Astrocyte of the spinal cord (primary cell): ENCODE measurements around the gene ELF4.

Source experiments
- DNase-seq: peaks from one replicate; pipeline ENCODE4 v3.0.0; 2011; ENCODE audit warnings: low read depth, low spot score
- H3K4me3 ChIP-seq: 2 replicates; pipeline ENCODE4 v1.5.1; 2011; ENCODE audit warnings: low read depth, mild to moderate bottlenecking, low read length, moderate library complexity
- in situ Hi-C: cut with HindIII; loops from 2 replicates; pipeline ENCODE4 v1.10.0; 2017; ENCODE audit warnings: low sequenced_read_pairs
- TF ChIP-seq, protein P1 (sequence below): IDR thresholded peaks from 2 replicates; pipeline ENCODE4 v1.5.1; 2012; ENCODE audit warnings: low read depth, mild to moderate bottlenecking, low read length, inconsistent platforms

Gene ELF4

DNA sequence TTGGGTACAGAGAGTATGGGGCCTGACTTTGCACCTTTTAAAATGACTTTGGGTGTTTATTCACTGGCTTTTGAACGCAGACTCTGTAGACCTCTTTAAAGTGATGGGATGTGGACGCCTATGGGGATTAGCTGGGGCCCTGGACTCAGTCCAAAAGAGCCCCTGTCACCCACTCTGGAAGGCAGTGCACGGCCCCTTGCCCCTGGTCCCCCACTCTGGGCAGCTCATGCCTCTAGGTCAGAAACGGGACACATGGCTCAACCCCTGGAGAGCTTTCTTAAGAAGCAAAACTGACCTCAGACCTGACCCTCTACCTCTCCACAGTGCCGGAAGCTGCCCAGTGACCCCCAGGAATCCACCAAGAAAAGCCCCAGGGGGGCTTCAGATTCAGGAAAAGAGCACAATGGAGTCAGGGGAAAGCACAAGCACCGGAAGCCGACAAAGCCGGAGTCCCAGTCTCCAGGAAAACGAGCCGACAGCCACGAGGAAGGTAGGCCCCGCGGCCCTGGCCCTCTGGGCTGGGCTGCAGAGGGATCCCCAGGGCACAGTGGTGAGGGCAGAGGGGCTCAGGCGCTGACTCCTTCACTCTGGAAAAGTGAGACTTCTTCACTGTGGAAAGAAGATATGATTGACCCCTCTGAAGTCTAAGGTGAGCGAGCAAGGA is 89.5 kb downstream of the ELF4 start:
- in situ Hi-C loops = no loop called here
- TF ChIP-seq, protein P1, sequence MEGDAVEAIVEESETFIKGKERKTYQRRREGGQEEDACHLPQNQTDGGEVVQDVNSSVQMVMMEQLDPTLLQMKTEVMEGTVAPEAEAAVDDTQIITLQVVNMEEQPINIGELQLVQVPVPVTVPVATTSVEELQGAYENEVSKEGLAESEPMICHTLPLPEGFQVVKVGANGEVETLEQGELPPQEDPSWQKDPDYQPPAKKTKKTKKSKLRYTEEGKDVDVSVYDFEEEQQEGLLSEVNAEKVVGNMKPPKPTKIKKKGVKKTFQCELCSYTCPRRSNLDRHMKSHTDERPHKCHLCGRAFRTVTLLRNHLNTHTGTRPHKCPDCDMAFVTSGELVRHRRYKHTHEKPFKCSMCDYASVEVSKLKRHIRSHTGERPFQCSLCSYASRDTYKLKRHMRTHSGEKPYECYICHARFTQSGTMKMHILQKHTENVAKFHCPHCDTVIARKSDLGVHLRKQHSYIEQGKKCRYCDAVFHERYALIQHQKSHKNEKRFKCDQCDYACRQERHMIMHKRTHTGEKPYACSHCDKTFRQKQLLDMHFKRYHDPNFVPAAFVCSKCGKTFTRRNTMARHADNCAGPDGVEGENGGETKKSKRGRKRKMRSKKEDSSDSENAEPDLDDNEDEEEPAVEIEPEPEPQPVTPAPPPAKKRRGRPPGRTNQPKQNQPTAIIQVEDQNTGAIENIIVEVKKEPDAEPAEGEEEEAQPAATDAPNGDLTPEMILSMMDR = no peak
- no peak overlapping the region for H3K4me3 ChIP-seq
- no peak for DNase-seq

DNA sequence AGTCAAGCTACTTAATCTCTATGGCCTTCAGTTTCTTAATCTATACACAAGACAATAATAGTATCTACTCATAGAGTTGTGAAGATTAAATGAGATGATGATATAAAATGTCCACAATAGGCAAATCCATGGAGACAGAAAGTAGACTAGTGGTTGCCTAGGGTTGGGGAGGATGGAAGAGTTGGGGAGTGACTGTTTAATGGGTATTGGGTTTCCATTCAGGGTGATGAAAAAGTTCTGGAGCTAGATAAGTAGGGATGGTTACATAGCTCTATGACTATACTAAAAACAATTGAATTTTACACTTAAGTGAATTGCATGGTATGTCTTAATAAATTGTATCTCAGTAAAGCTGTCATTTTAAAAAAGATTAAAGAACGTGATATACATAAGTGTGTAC is 92.2 kb downstream of the ELF4 start:
- in situ Hi-C loops = no loop called here
- no peak overlapping the region for H3K4me3 ChIP-seq
- DNase-seq = no peak
- TF ChIP-seq, protein P1 = no peak

DNA sequence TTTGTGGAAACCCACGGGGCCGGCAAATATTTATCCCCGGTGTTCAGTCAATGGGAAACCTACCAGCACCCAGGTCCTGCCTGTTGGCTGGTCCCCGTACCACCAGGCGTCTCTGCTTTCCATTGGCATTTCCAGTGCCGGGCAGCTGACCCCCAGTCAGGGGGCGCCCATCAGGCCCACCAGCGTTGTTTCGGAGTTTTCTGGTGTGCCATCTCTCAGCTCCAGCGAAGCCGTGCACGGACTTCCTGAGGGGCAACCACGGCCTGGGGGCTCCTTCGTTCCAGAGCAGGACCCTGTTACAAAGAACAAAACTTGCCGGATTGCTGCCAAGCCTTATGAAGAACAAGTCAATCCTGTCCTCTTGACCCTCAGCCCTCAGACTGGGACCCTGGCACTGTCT is 95.1 kb downstream of the ELF4 start:
- in situ Hi-C loops = no loop called here
- TF ChIP-seq, protein P1 = no peak
- DNase-seq = no peak
- no peak overlapping the region for H3K4me3 ChIP-seq
